ENCODE measurements around the gene SSR1.
A peak's percentile ranks its signal among the peaks of the same experiment; 100 is the strongest.

SSR1 gene

DNA sequence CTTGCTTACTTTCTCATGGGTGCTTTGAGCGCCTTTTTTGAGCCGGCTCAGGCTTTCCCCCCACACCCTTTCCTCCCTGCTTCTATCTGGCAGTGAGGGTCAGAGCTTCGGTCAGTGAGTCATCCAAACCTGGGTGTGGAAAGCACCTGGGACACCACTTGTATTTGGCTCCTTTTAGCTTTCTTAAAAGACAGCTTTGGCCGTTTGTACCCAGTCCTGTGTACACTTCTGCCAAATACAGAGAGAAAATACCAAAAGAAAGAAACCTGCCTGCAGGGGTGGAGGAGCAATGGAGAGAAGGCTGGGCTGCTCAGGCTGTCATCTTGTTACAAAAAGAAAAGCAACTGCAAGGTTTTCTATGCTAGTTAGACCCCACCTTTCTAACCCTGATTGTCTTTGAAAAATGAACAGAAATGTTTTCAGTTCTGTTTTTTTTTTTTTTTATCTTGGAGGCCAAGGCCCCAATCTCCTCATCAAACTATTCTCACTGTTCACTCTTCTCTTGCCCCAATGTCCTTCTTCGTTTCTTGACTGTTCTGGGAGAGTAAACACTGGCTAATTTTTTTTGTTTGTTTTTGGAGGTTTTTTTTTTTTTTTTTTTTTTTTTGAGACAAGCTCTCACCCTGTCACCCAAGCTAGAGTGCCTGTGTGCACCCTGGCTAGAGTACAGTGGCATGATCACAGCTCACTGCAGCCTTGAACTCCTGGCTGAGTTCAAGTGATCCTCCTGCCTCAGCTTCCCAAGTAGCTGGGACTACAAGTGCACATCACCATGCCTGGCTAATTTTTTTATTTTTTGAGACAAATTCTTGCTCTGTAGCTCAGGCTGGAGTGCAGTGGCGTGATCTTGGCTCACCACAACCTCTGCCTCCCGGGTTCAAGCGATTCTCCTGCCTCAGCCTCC lies 76.4 kb downstream of the SSR1 start:
- TF ChIP-seq CTCF (IDR thresholded peaks at IDR 0.05; ENCODE audit: borderline replicate concordance, control extremely low read depth, extremely low read depth, insufficient read depth, missing control alignments): no peak
- DNase-seq (ENCODE audit: low spot score): peak; percentile 63
- in situ Hi-C loops (cut with MboI; ENCODE audit: low sequenced_read_pairs, unreplicated experiment): loop anchor here (25.0 kb wide), 1 partner anchor 549 kb away; no protein-coding TSS in a partner anchor

- in situ Hi-C loops (cut with MboI; ENCODE audit: low sequenced_read_pairs, unreplicated experiment): loop anchor here (25.0 kb wide), 1 partner anchor 549 kb away; no protein-coding TSS in a partner anchor
These were observed 77.2 kb downstream of the SSR1 start for GRCh38 chr6:7235712-7236305.

DNA sequence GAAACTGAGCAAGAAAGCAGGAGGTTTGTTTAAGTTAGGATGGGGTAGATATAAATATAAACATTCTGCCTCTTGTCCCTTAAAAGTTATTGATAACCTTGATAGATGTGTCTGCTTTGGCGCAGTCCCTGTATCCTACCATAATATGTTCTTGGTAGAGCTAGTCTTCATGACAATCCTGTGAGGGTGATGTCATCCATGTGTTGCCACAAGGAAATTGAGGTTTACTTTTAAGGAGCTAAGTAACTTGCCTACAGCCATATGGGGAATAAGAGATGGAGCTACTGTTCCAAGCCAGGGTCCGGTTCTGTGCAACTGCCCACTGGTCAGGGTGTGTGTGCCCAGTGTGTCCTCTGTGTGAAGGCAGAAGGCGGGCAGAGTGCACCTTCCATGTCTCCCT lies 78.5 kb downstream of the SSR1 start:
- no peak for TF ChIP-seq CTCF (IDR thresholded peaks at IDR 0.05; ENCODE audit: borderline replicate concordance, control extremely low read depth, extremely low read depth, insufficient read depth, missing control alignments)
- no peak for DNase-seq (ENCODE audit: low spot score)
- in situ Hi-C loops (cut with MboI; ENCODE audit: low sequenced_read_pairs, unreplicated experiment): loop anchor here (25.0 kb wide), 1 partner anchor 547 kb away; no protein-coding TSS in a partner anchor

More at GRCh38 chr6:7235712-7236305, 77.2 kb downstream of the SSR1 start:
- no peak for TF ChIP-seq CTCF (IDR thresholded peaks at IDR 0.05; ENCODE audit: borderline replicate concordance, control extremely low read depth, extremely low read depth, insufficient read depth, missing control alignments)
- no peak for DNase-seq (ENCODE audit: low spot score)

GRCh38 chr6:7232351-7232750 lies 80.6 kb downstream of the SSR1 start:
- no peak for DNase-seq (ENCODE audit: low spot score)
- no peak for TF ChIP-seq CTCF (IDR thresholded peaks at IDR 0.05; ENCODE audit: borderline replicate concordance, control extremely low read depth, extremely low read depth, insufficient read depth, missing control alignments)
- in situ Hi-C loops (cut with MboI; ENCODE audit: low sequenced_read_pairs, unreplicated experiment): loop anchor here (25.0 kb wide), 1 partner anchor 545 kb away; no protein-coding TSS in a partner anchor

DNA sequence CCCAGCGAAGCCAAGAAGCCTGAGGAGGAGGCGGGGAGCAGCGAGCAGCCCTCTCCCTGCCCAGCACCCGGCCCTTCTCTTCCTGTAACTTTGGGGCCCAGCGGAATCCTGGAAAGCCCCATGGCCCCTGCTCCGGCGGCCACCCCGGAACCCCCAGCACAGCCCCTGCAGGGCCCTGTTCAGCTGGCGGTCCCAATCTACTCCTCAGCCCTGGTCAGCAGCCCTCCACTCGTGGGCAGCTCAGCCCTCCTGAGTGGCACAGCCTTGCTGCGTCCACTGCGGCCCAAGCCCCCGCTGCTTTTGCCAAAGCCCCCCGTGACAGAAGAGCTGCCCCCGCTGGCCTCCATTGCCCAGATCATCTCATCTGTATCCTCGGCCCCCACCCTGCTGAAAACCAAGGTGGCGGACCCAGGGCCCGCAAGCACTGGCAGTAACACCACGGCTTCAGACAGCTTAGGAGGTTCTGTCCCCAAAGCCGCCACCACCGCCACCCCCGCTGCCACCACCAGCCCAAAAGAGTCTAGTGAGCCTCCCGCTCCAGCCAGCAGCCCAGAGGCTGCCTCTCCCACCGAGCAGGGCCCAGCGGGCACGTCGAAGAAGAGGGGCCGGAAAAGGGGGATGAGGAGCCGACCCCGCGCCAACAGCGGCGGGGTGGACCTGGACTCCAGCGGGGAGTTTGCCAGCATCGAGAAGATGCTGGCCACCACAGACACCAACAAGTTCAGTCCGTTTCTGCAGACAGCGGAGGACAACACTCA lies 81.9 kb downstream of the SSR1 start:
- in situ Hi-C loops (cut with MboI; ENCODE audit: low sequenced_read_pairs, unreplicated experiment): loop anchor here (25.0 kb wide), 1 partner anchor 544 kb away; no protein-coding TSS in a partner anchor
- TF ChIP-seq CTCF (IDR thresholded peaks at IDR 0.05; ENCODE audit: borderline replicate concordance, control extremely low read depth, extremely low read depth, insufficient read depth, missing control alignments): no peak
- DNase-seq (ENCODE audit: low spot score): no peak

GRCh38 chr6:7230327-7230691 lies 82.7 kb downstream of the SSR1 start:
- in situ Hi-C loops (cut with MboI; ENCODE audit: low sequenced_read_pairs, unreplicated experiment): loop anchor here (25.0 kb wide), 1 partner anchor 543 kb away; no protein-coding TSS in a partner anchor
- DNase-seq (ENCODE audit: low spot score): no peak
- no peak for TF ChIP-seq CTCF (IDR thresholded peaks at IDR 0.05; ENCODE audit: borderline replicate concordance, control extremely low read depth, extremely low read depth, insufficient read depth, missing control alignments)

Data from GM13976 (cell line).